ENCODE results near the gene GON7.

- TF ChIP-seq, protein P1, sequence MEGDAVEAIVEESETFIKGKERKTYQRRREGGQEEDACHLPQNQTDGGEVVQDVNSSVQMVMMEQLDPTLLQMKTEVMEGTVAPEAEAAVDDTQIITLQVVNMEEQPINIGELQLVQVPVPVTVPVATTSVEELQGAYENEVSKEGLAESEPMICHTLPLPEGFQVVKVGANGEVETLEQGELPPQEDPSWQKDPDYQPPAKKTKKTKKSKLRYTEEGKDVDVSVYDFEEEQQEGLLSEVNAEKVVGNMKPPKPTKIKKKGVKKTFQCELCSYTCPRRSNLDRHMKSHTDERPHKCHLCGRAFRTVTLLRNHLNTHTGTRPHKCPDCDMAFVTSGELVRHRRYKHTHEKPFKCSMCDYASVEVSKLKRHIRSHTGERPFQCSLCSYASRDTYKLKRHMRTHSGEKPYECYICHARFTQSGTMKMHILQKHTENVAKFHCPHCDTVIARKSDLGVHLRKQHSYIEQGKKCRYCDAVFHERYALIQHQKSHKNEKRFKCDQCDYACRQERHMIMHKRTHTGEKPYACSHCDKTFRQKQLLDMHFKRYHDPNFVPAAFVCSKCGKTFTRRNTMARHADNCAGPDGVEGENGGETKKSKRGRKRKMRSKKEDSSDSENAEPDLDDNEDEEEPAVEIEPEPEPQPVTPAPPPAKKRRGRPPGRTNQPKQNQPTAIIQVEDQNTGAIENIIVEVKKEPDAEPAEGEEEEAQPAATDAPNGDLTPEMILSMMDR (IDR thresholded peaks at IDR 0.05 in 4 of 5, conservative IDR thresholded peaks at IDR 0.05 in 1 of 5), result no peak
- no peak for TF ChIP-seq POLR2A (IDR thresholded peaks at IDR 0.05)
Observed at GRCh38 chr14:93200553-93200952, 6.3 kb downstream of the GON7 start.
